ENCODE measurements around the gene FBXW4. TPM values are rescaled to one million over a fixed set of nuclear protein-coding genes. Genes with fewer than 3 reads are reported as not detected.

The FBXW4 gene
- total and polyA plus RNA-seq, 5 donors from 2014 or later: 3.5 to 70.9 (median 5.9) TPM

GRCh38 chr10:101710793-101711192, 15.8 kb upstream of the FBXW4 start:
- no peaks in the 10 kb centered on the region for H3K9me3 ChIP-seq (ENCODE audit: control insufficient read depth in 2 of 2, low read length in 2 of 2)
- no peaks in the 10 kb centered on the region for H3K9me3 Mint-ChIP-seq
- no peaks in the 10 kb centered on the region for H3K4me1 ChIP-seq (ENCODE audit: control insufficient read depth, insufficient read depth, low read length, poor library complexity, severe bottlenecking)
- H3K27ac Mint-ChIP-seq: no peak overlapping the region
- ATAC-seq (ENCODE audit: low read depth in 2 of 2) (no peak), DNase-seq (no peak)
- peaks cover 51% of the 10 kb centered on the region for H3K27me3 Mint-ChIP-seq
- H3K4me3 Mint-ChIP-seq: no peak overlapping the region
- H3K36me3 ChIP-seq (ENCODE audit: control insufficient read depth, insufficient read depth, low read length): no peaks in the 10 kb centered on the region
- no peak overlapping the region for H3K4me3 ChIP-seq (ENCODE audit: low read depth, low read length)
- no peak overlapping the region for H3K27ac ChIP-seq (ENCODE audit: insufficient read depth, low read length, poor library complexity, severe bottlenecking)
- peaks cover under 1 to 8% (median 5%) of the 10 kb centered on the region in 4 donors for H3K4me1 Mint-ChIP-seq
- H3K27me3 ChIP-seq (ENCODE audit: control insufficient read depth, insufficient read depth, low read length): peaks cover 29% of the 10 kb centered on the region
- no peaks in the 10 kb centered on the region for H3K36me3 Mint-ChIP-seq

GRCh38 chr10:101710059-101710695, 15.2 kb upstream of the FBXW4 start:
- Histone ChIP-seq H3K36me3 (ENCODE audit: control insufficient read depth, insufficient read depth, low read length) (no peaks in the 10 kb centered on the region), H3K4me1 (ENCODE audit: control insufficient read depth, insufficient read depth, low read length, poor library complexity, severe bottlenecking) (no peaks in the 10 kb centered on the region), H3K4me3 (ENCODE audit: low read depth, low read length) (no peak overlapping the region), H3K27me3 (ENCODE audit: control insufficient read depth, insufficient read depth, low read length) (peaks cover 29% of the 10 kb centered on the region), H3K27ac (ENCODE audit: insufficient read depth, low read length, poor library complexity, severe bottlenecking) (no peak overlapping the region), H3K9me3 (ENCODE audit: control insufficient read depth in 2 of 2, low read length in 2 of 2) (no peaks in the 10 kb centered on the region)
- DNase-seq (no peak), ATAC-seq (ENCODE audit: low read depth in 2 of 2) (no peak)
- peaks cover 52% of the 10 kb centered on the region for H3K27me3 Mint-ChIP-seq
- H3K4me1 Mint-ChIP-seq: peaks cover 5 to 8% (median 5%) of the 10 kb centered on the region in 4 donors
- no peak overlapping the region for H3K4me3 Mint-ChIP-seq
- H3K27ac Mint-ChIP-seq: no peak overlapping the region
- H3K9me3 Mint-ChIP-seq: no peaks in the 10 kb centered on the region
- no peaks in the 10 kb centered on the region for H3K36me3 Mint-ChIP-seq

GRCh38 chr10:101709359-101710058, 14.5 kb upstream of the FBXW4 start:
- Histone ChIP-seq H3K4me1 (ENCODE audit: control insufficient read depth, insufficient read depth, low read length, poor library complexity, severe bottlenecking) (no peaks in the 10 kb centered on the region), H3K4me3 (ENCODE audit: low read depth, low read length) (no peak overlapping the region), H3K9me3 (ENCODE audit: control insufficient read depth in 2 of 2, low read length in 2 of 2) (no peaks in the 10 kb centered on the region), H3K36me3 (ENCODE audit: control insufficient read depth, insufficient read depth, low read length) (no peaks in the 10 kb centered on the region), H3K27ac (ENCODE audit: insufficient read depth, low read length, poor library complexity, severe bottlenecking) (no peak overlapping the region), H3K27me3 (ENCODE audit: control insufficient read depth, insufficient read depth, low read length) (peaks cover 29% of the 10 kb centered on the region)
- ATAC-seq (ENCODE audit: low read depth in 2 of 2) (no peak), DNase-seq (no peak)
- Mint-ChIP-seq H3K9me3 (no peaks in the 10 kb centered on the region), H3K27me3 (peaks cover 52% of the 10 kb centered on the region), H3K36me3 (no peaks in the 10 kb centered on the region), H3K4me1 (peaks cover 5 to 8% (median 6%) of the 10 kb centered on the region in 4 donors), H3K27ac (no peak overlapping the region), H3K4me3 (no peak overlapping the region)

- Histone ChIP-seq H3K4me1 (ENCODE audit: control insufficient read depth, insufficient read depth, low read length, poor library complexity, severe bottlenecking) (no peaks in the 10 kb centered on the region), H3K27me3 (ENCODE audit: control insufficient read depth, insufficient read depth, low read length) (peaks cover 29% of the 10 kb centered on the region), H3K9me3 (ENCODE audit: control insufficient read depth in 2 of 2, low read length in 2 of 2) (no peaks in the 10 kb centered on the region), H3K27ac (ENCODE audit: insufficient read depth, low read length, poor library complexity, severe bottlenecking) (no peak overlapping the region), H3K36me3 (ENCODE audit: control insufficient read depth, insufficient read depth, low read length) (no peaks in the 10 kb centered on the region), H3K4me3 (ENCODE audit: low read depth, low read length) (no peak overlapping the region)
- Mint-ChIP-seq H3K36me3 (no peaks in the 10 kb centered on the region), H3K27ac (no peak overlapping the region), H3K9me3 (no peaks in the 10 kb centered on the region), H3K4me1 (peaks cover 5 to 10% (median 7%) of the 10 kb centered on the region in 4 donors), H3K27me3 (peaks cover 52% of the 10 kb centered on the region), H3K4me3 (no peak overlapping the region)
- no peak for DNase-seq
- no peak for ATAC-seq (ENCODE audit: low read depth in 2 of 2)
These were observed 13.9 kb upstream of the FBXW4 start for GRCh38 chr10:101708870-101709269.

GRCh38 chr10:101708073-101708472, 13.1 kb upstream of the FBXW4 start:
- Mint-ChIP-seq H3K27me3 (peaks cover 44% of the 10 kb centered on the region), H3K36me3 (no peaks in the 10 kb centered on the region), H3K4me3 (no peak overlapping the region), H3K9me3 (no peaks in the 10 kb centered on the region), H3K4me1 (peaks cover 5 to 10% (median 7%) of the 10 kb centered on the region in 4 donors), H3K27ac (no peak overlapping the region)
- ATAC-seq (ENCODE audit: low read depth in 2 of 2) (no peak), DNase-seq (peak in 1 of 3 donors; percentile 50)
- Histone ChIP-seq H3K36me3 (ENCODE audit: control insufficient read depth, insufficient read depth, low read length) (no peaks in the 10 kb centered on the region), H3K27me3 (ENCODE audit: control insufficient read depth, insufficient read depth, low read length) (peaks cover 29% of the 10 kb centered on the region), H3K9me3 (ENCODE audit: control insufficient read depth in 2 of 2, low read length in 2 of 2) (no peaks in the 10 kb centered on the region), H3K4me1 (ENCODE audit: control insufficient read depth, insufficient read depth, low read length, poor library complexity, severe bottlenecking) (no peaks in the 10 kb centered on the region), H3K27ac (ENCODE audit: insufficient read depth, low read length, poor library complexity, severe bottlenecking) (no peak overlapping the region), H3K4me3 (ENCODE audit: low read depth, low read length) (no peak overlapping the region)

GRCh38 chr10:101704331-101704730, 9.4 kb upstream of the FBXW4 start:
- Mint-ChIP-seq H3K27me3 (peaks cover 24% of the 10 kb centered on the region), H3K9me3 (no peaks in the 10 kb centered on the region), H3K36me3 (no peaks in the 10 kb centered on the region), H3K4me3 (no peak overlapping the region), H3K4me1 (peaks cover 4 to 9% (median 5%) of the 10 kb centered on the region in 4 donors), H3K27ac (no peak overlapping the region)
- ATAC-seq (ENCODE audit: low read depth in 2 of 2) (no peak), DNase-seq (no peak)
- Histone ChIP-seq H3K4me1 (ENCODE audit: control insufficient read depth, insufficient read depth, low read length, poor library complexity, severe bottlenecking) (no peaks in the 10 kb centered on the region), H3K4me3 (ENCODE audit: low read depth, low read length) (no peak overlapping the region), H3K27ac (ENCODE audit: insufficient read depth, low read length, poor library complexity, severe bottlenecking) (no peak overlapping the region), H3K36me3 (ENCODE audit: control insufficient read depth, insufficient read depth, low read length) (no peaks in the 10 kb centered on the region), H3K27me3 (ENCODE audit: control insufficient read depth, insufficient read depth, low read length) (peaks cover 21% of the 10 kb centered on the region), H3K9me3 (ENCODE audit: control insufficient read depth in 2 of 2, low read length in 2 of 2) (no peaks in the 10 kb centered on the region)

GRCh38 chr10:101696632-101697031, 1.7 kb upstream of the FBXW4 start:
- Histone ChIP-seq H3K4me1 (ENCODE audit: control insufficient read depth, insufficient read depth, low read length, poor library complexity, severe bottlenecking) (peaks cover 29% of the 10 kb centered on the region), H3K9me3 (ENCODE audit: control insufficient read depth in 2 of 2, low read length in 2 of 2) (no peaks in the 10 kb centered on the region), H3K36me3 (ENCODE audit: control insufficient read depth, insufficient read depth, low read length) (no peaks in the 10 kb centered on the region), H3K27ac (ENCODE audit: insufficient read depth, low read length, poor library complexity, severe bottlenecking) (no peak overlapping the region), H3K27me3 (ENCODE audit: control insufficient read depth, insufficient read depth, low read length) (no peaks in the 10 kb centered on the region), H3K4me3 (ENCODE audit: low read depth, low read length) (no peak overlapping the region)
- DNase-seq: no peak
- H3K4me1 Mint-ChIP-seq: peaks cover 16 to 35% (median 23%) of the 10 kb centered on the region in 4 donors
- H3K27me3 Mint-ChIP-seq: no peaks in the 10 kb centered on the region
- H3K4me3 Mint-ChIP-seq: peak overlapping the region; percentile 70 to 96 (median 78)
- peak overlapping the region in 2 of 3 donors; percentile 10 to 13 for H3K27ac Mint-ChIP-seq
- no peak for ATAC-seq (ENCODE audit: low read depth in 2 of 2)
- no peaks in the 10 kb centered on the region for H3K9me3 Mint-ChIP-seq
- H3K36me3 Mint-ChIP-seq: no peaks in the 10 kb centered on the region
